ENCODE data around the gene RLN3. TPM values are rescaled to one million over a fixed set of nuclear protein-coding genes. Genes with fewer than 3 reads are reported as not detected.
A peak's percentile ranks its signal among the peaks of the same experiment; 100 is the strongest.

The RLN3 gene
- total and polyA plus RNA-seq, 9 of the 15 experiments (the other 6 are each of a cell fraction or from before 2014, with no cell fraction given), result 0.31 to 1.2 (median 0.71) TPM; not detected in 6

DNA sequence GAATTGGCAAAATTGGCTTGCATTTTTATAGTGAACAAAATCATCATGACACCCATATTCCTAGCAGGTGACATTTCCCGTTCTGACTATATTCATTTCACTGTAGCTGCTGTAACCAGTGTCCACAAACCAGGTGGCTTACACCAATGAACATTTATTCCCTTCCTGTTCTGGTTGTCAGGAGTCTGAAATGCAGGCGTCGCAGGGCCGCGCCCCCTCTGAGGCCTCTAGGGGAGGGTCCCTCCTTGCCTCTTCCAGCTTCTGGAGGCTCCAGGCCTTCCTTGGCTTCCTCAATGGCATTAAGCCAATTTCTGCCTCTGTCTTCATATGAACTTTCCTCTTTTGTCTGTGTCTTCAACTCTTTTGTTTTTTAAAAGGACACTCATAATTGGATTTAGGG lies 6.5 kb upstream of the RLN3 start:
- ATAC-seq (peak; percentile 69), DNase-seq (ENCODE audit: extremely low read depth in 1 of 4, low spot score in 3 of 4) (peak in 3 of 4 experiments; percentile 34 to 66 (median 37)), FAIRE-seq (peak; percentile 66)
- intact Hi-C loops (cut with micrococcal nuclease), result no loop called here
- Histone ChIP-seq H3K79me2 (ENCODE audit: control insufficient read depth, insufficient read depth, low read length) (no peaks in the 10 kb centered on the region), H3K36me3 (ENCODE audit: control insufficient read depth, insufficient read depth, low read length) (no peaks in the 10 kb centered on the region), H4K20me1 (replicated peaks; ENCODE audit: control insufficient read depth, insufficient read depth, low read length) (no peaks in the 10 kb centered on the region), H3K27me3 (ENCODE audit: control insufficient read depth in 2 of 2, insufficient read depth in 2 of 2, low read length in 2 of 2) (no peaks in the 10 kb centered on the region), H3K9ac (ENCODE audit: insufficient read depth in 1 of 2, low read depth in 2 of 2, low read length in 2 of 2) (0 out of 4 replicates have a peak overlapping the region, but pooled peaks of 1 of the 2 experiments have one; percentile 7), H3K9me1 (ENCODE audit: control insufficient read depth, insufficient read depth, low read length) (no peaks in the 10 kb centered on the region), H3K27ac (ENCODE audit: extremely low read depth, low read depth, low read length) (peak overlapping the region; percentile 57; the same call in 1 of the 3 replicates), H2AFZ (ENCODE audit: low read depth, low read length) (peak overlapping the region; percentile 91), H3K9me3 (replicated peaks; ENCODE audit: control insufficient read depth, insufficient read depth, low read depth, low read length) (no peaks in the 10 kb centered on the region; the same call in 1 of the 2 replicates), H3K4me2 (ENCODE audit: insufficient read depth, low read length) (no peak overlapping the region), H3K4me1 (replicated peaks in 1 of 2; ENCODE audit: control insufficient read depth in 2 of 2, insufficient read depth in 2 of 2, low read length in 2 of 2) (peaks cover 8 to 14% of the 10 kb centered on the region in 2 experiments), H3K4me3 (no peak overlapping the region)
- in situ Hi-C loops (cut with MboI), result no loop called here
- 44% methylated on average over 5 of the region's 5 CpGs for WGBS (ENCODE audit: insufficient coverage, low coverage, missing lambda C conversion rate)
- BruUV-seq (replicated peaks), result no TSS peak
- no peak for TF ChIP-seq GATAD2B (IDR thresholded peaks at IDR 0.05; ENCODE audit: borderline replicate concordance)
- no peak for TF ChIP-seq PCBP2 (IDR thresholded peaks at IDR 0.05; ENCODE audit: low read depth, low read length, poor library complexity, severe bottlenecking)
- TF ChIP-seq ZNF696 (CRISPR knock-in tag; conservative IDR thresholded peaks at IDR 0.05), result no peak
- peak; percentile 81 for TF ChIP-seq ZBTB7A (IDR thresholded peaks at IDR 0.05; ENCODE audit: borderline replicate concordance, control insufficient read depth, low read depth, low read length)
- TF ChIP-seq OTX1 (CRISPR knock-in tag; IDR thresholded peaks at IDR 0.05), result no peak
- TF ChIP-seq ZNF583 (CRISPR knock-in tag; IDR thresholded peaks at IDR 0.05), result no peak
- no peak for TF ChIP-seq KDM4B (IDR thresholded peaks at IDR 0.05; ENCODE audit: borderline replicate concordance in 2 of 2, low read depth in 1 of 2)
- TF ChIP-seq FOXA3 (CRISPR knock-in tag; conservative IDR thresholded peaks at IDR 0.05 in 1 of 2, IDR thresholded peaks at IDR 0.05 in 1 of 2), result no peak
- TF ChIP-seq ZNF444 (CRISPR knock-in tag; IDR thresholded peaks at IDR 0.05), result no peak
- TF ChIP-seq NFIC (IDR thresholded peaks at IDR 0.05), result peak; percentile 88
- TF ChIP-seq, protein P1, sequence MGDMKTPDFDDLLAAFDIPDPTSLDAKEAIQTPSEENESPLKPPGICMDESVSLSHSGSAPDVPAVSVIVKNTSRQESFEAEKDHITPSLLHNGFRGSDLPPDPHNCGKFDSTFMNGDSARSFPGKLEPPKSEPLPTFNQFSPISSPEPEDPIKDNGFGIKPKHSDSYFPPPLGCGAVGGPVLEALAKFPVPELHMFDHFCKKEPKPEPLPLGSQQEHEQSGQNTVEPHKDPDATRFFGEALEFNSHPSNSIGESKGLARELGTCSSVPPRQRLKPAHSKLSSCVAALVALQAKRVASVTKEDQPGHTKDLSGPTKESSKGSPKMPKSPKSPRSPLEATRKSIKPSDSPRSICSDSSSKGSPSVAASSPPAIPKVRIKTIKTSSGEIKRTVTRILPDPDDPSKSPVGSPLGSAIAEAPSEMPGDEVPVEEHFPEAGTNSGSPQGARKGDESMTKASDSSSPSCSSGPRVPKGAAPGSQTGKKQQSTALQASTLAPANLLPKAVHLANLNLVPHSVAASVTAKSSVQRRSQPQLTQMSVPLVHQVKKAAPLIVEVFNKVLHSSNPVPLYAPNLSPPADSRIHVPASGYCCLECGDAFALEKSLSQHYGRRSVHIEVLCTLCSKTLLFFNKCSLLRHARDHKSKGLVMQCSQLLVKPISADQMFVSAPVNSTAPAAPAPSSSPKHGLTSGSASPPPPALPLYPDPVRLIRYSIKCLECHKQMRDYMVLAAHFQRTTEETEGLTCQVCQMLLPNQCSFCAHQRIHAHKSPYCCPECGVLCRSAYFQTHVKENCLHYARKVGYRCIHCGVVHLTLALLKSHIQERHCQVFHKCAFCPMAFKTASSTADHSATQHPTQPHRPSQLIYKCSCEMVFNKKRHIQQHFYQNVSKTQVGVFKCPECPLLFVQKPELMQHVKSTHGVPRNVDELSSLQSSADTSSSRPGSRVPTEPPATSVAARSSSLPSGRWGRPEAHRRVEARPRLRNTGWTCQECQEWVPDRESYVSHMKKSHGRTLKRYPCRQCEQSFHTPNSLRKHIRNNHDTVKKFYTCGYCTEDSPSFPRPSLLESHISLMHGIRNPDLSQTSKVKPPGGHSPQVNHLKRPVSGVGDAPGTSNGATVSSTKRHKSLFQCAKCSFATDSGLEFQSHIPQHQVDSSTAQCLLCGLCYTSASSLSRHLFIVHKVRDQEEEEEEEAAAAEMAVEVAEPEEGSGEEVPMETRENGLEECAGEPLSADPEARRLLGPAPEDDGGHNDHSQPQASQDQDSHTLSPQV (IDR thresholded peaks at IDR 0.05), result 0 out of 2 replicates have a peak, but pooled peaks have one; percentile 33
- TF ChIP-seq SMAD1 (IDR thresholded peaks at IDR 0.05; ENCODE audit: low read depth, low read length, partially characterized antibody), result no peak
- TF ChIP-seq, protein P2, sequence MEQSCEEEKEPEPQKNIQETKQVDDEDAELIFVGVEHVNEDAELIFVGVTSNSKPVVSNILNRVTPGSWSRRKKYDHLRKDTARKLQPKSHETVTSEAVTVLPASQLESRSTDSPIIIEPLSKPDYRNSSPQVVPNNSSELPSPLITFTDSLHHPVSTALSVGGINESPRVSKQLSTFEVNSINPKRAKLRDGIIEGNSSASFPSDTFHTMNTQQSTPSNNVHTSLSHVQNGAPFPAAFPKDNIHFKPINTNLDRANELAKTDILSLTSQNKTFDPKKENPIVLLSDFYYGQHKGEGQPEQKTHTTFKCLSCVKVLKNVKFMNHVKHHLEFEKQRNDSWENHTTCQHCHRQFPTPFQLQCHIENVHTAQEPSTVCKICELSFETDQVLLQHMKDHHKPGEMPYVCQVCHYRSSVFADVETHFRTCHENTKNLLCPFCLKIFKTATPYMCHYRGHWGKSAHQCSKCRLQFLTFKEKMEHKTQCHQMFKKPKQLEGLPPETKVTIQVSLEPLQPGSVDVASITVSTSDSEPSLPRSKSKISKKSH (CRISPR knock-in tag; IDR thresholded peaks at IDR 0.05), result no peak
- no peak for TF ChIP-seq TAL1 (IDR thresholded peaks at IDR 0.05)
- no peak for TF ChIP-seq SNRNP70 (optimal IDR thresholded peaks at IDR 0.05; ENCODE audit: low read depth, low read length)
- no peak for TF ChIP-seq ZNF778 (CRISPR knock-in tag; IDR thresholded peaks at IDR 0.05)
- no peak for TF ChIP-seq TSC22D4 (tag; IDR thresholded peaks at IDR 0.05)
- CTCF ChIA-PET (ENCODE audit: low intra/inter-chr PET ratio), result no interaction called here
- POLR2A ChIA-PET, result interaction anchor here (0.9 to 2.1 kb wide), 7 partner anchors 9 to 145 kb away, joined by 3 to 21 read pairs (median 4); partner anchors contain the start of genes IL27RA, NANOS3 and RFX1

Data from K562 (cell line).